Measurements from ENCODE around the gene ERC2. TPM values are rescaled to one million over a fixed set of nuclear protein-coding genes. Genes with fewer than 3 reads are reported as not detected.

ERC2 gene
- total RNA-seq, 1 donor from 2014 or later: 0.65 TPM

DNA sequence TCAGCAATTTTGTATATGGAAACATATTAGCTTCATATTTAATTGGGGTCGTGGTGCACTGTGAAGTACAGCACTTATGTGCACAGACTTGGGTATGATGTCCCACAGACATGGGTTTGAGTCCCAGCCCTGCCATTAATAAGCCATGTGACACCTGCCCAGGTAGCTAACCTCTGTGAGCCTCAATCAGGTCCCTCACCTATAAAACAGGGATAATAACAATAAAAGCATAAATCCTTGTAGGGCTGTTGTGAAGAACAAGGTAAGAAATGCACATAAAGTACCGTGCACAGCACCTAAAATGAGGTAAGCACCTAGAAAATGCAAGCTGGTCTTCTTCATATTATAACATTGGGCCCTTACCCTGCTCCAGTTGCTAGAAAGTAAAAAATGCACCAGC, 807.6 kb downstream of the ERC2 start:
- TF ChIP-seq, protein P1, sequence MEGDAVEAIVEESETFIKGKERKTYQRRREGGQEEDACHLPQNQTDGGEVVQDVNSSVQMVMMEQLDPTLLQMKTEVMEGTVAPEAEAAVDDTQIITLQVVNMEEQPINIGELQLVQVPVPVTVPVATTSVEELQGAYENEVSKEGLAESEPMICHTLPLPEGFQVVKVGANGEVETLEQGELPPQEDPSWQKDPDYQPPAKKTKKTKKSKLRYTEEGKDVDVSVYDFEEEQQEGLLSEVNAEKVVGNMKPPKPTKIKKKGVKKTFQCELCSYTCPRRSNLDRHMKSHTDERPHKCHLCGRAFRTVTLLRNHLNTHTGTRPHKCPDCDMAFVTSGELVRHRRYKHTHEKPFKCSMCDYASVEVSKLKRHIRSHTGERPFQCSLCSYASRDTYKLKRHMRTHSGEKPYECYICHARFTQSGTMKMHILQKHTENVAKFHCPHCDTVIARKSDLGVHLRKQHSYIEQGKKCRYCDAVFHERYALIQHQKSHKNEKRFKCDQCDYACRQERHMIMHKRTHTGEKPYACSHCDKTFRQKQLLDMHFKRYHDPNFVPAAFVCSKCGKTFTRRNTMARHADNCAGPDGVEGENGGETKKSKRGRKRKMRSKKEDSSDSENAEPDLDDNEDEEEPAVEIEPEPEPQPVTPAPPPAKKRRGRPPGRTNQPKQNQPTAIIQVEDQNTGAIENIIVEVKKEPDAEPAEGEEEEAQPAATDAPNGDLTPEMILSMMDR (IDR thresholded peaks at IDR 0.05): no peak
- Mint-ChIP-seq H3K27ac (ENCODE audit: unreplicated experiment) (no peak overlapping the region), H3K4me3 (ENCODE audit: unreplicated experiment) (no peak overlapping the region), H3K36me3 (ENCODE audit: low read depth) (no peaks in the 10 kb centered on the region), H3K4me1 (ENCODE audit: low read depth) (no peaks in the 10 kb centered on the region), H3K27me3 (ENCODE audit: low read depth) (no peaks in the 10 kb centered on the region), H3K9me3 (ENCODE audit: low read depth) (no peaks in the 10 kb centered on the region)
- DNase-seq (ENCODE audit: low spot score): no peak

DNA sequence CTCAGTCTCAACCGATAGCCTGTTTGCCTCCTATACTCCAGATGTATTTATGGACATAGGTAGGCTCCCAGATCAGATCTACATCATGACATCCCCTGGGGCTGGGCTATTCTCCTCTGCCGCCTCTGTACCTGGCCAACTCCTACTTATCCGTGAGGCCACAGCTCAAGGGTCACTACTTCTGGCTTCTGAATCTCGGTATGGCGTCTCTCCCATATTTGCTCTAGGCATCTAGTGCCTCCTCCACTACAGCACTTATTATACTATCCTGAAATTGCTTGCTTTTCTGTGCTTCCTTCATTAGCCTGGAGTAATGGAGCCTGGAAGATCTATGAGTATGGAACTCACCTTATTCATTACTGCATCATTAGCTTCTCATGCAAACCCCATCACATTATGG, 808.6 kb downstream of the ERC2 start:
- TF ChIP-seq, protein P1 (IDR thresholded peaks at IDR 0.05): no peak
- no peak for DNase-seq (ENCODE audit: low spot score)
- Mint-ChIP-seq H3K27ac (ENCODE audit: unreplicated experiment) (no peak overlapping the region), H3K36me3 (ENCODE audit: low read depth) (no peaks in the 10 kb centered on the region), H3K9me3 (ENCODE audit: low read depth) (no peaks in the 10 kb centered on the region), H3K27me3 (ENCODE audit: low read depth) (no peaks in the 10 kb centered on the region), H3K4me3 (ENCODE audit: unreplicated experiment) (no peak overlapping the region), H3K4me1 (ENCODE audit: low read depth) (no peaks in the 10 kb centered on the region)

DNA sequence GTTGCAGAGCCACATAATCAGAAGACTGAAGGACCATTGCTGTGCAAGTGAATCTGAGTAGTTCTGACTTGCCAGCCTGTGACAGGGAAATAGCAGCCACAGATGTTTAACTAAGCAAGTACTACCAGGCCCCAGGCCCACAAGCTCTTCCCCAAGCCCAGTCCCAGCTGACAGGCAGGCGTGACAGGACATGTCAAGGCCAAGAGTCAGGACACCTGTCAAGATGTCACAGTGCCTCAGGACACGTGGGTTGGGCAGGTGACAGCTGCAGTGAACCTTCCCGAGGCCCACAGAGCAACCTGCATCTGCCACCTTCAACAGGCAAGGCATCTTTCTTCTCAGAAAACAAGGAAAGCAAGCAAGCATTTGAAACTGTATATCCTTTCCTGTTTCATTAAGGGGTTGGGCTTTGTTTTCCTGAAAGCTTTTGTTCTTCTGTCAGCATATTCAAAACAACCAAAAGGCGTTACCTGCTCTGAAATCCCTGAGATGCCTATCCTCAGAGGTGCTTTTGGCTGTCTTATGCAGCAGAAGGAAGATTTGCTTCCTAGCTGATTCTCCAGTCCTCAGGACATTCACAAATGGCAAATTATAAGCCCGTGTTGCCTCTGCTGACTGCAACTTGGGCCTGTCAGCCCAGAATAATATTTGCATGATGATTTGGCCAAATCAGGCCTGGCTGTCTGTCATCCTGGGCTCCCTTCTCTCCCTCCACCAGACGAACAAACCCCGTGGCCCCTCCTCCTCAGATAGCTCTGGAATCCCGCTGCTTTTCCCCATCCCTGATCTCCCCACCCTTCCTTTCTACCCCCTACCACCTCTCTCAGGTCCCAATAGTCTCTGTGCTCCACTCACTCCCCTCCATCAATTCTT, 809.3 kb downstream of the ERC2 start:
- Mint-ChIP-seq H3K36me3 (ENCODE audit: low read depth) (no peaks in the 10 kb centered on the region), H3K27me3 (ENCODE audit: low read depth) (no peaks in the 10 kb centered on the region), H3K4me1 (ENCODE audit: low read depth) (no peaks in the 10 kb centered on the region), H3K9me3 (ENCODE audit: low read depth) (no peaks in the 10 kb centered on the region), H3K27ac (ENCODE audit: unreplicated experiment) (no peak overlapping the region), H3K4me3 (ENCODE audit: unreplicated experiment) (no peak overlapping the region)
- no peak for DNase-seq (ENCODE audit: low spot score)
- TF ChIP-seq, protein P1 (IDR thresholded peaks at IDR 0.05): no peak

DNA sequence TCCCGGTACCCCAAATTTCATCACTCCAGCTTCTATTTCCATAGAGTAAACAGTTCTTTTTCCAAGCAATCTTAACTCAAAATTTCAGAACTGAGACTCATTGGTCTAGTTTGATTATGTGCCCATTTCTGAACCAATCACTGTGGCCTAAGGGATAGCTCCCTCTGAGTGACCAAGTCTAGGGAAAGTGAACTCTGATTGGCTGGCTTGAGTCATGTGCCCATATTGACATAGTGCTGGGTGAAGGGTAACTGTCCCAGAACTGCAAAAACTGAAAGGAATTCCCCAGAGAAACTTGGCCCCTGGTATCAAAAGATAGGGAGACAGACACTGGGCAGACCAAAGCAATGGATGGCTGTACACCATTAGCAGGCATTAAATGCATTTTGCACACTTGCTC, 810.0 kb downstream of the ERC2 start:
- no peaks in the 10 kb centered on the region for H3K36me3 Mint-ChIP-seq (ENCODE audit: low read depth)
- no peaks in the 10 kb centered on the region for H3K4me1 Mint-ChIP-seq (ENCODE audit: low read depth)
- H3K27ac Mint-ChIP-seq (ENCODE audit: unreplicated experiment): no peak overlapping the region
- H3K27me3 Mint-ChIP-seq (ENCODE audit: low read depth): no peaks in the 10 kb centered on the region
- H3K4me3 Mint-ChIP-seq (ENCODE audit: unreplicated experiment): no peak overlapping the region
- no peak for DNase-seq (ENCODE audit: low spot score)
- TF ChIP-seq, protein P1 (IDR thresholded peaks at IDR 0.05): no peak
- no peaks in the 10 kb centered on the region for H3K9me3 Mint-ChIP-seq (ENCODE audit: low read depth)

DNA sequence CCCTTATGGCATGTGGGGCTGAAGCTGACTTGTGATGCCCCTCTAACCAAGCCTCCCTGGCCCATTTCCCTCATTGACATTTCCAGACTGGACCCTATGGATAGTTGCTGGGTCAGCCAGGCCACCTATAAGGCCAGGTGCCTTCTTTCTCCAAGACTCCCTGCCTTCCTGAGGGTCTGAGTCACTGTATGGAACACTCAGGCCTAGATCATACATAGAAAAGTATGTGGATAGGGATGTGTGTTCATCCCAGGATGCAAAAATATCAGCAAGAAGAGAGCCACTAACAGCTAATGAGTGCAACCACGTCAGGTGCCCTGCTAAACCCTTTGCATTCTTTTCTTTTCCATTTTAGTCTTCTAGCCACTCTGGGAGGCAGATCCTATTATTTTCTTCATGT, 812.7 kb downstream of the ERC2 start:
- no peaks in the 10 kb centered on the region for H3K4me1 Mint-ChIP-seq (ENCODE audit: low read depth)
- H3K27ac Mint-ChIP-seq (ENCODE audit: unreplicated experiment): no peak overlapping the region
- TF ChIP-seq, protein P1 (IDR thresholded peaks at IDR 0.05): no peak
- H3K36me3 Mint-ChIP-seq (ENCODE audit: low read depth): no peaks in the 10 kb centered on the region
- DNase-seq (ENCODE audit: low spot score): no peak
- H3K9me3 Mint-ChIP-seq (ENCODE audit: low read depth): no peaks in the 10 kb centered on the region
- H3K4me3 Mint-ChIP-seq (ENCODE audit: unreplicated experiment): no peak overlapping the region
- no peaks in the 10 kb centered on the region for H3K27me3 Mint-ChIP-seq (ENCODE audit: low read depth)

Measured in chondrocyte (in vitro differentiated cells).